ENCODE measurements around the gene HTR2A. TPM values are rescaled to one million over a fixed set of nuclear protein-coding genes. Genes with fewer than 3 reads are reported as not detected.
"Not testable (repeated sequence)": the region's sequence is repeated elsewhere in the genome, so short reads cannot be mapped to it uniquely, and the experiment has no call there.

The HTR2A gene
- total RNA-seq, 2 experiments from 2014 or later = not detected

DNA sequence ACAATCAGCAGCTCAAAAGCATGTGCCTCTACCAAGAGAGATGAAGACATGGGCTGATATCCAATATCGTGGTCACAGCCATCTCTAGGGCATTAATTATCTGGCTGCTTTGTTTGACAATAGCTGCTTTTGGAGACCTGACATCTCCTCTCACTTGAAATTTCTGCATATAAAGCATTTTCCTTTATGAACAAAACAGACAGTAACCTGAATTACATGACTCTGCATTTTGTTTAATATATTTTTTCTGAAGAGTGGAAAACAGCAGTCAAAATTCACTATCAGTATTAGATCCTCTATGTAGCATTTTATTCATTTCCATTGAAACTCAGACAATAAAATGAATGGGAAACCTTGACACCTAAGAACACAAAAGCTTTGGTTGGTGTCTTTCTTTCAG, 57.5 kb downstream of the HTR2A start:
- Mint-ChIP-seq H3K27me3 (peaks cover 4% of the 10 kb centered on the region), H3K4me1 (no peaks in the 10 kb centered on the region)
- intact Hi-C loops (cut with DNase I, micrococcal nuclease) = loop anchor here in 1 of 2 experiments (5.0 kb wide), 1 partner anchor 678 kb away; no protein-coding TSS in a partner anchor

DNA sequence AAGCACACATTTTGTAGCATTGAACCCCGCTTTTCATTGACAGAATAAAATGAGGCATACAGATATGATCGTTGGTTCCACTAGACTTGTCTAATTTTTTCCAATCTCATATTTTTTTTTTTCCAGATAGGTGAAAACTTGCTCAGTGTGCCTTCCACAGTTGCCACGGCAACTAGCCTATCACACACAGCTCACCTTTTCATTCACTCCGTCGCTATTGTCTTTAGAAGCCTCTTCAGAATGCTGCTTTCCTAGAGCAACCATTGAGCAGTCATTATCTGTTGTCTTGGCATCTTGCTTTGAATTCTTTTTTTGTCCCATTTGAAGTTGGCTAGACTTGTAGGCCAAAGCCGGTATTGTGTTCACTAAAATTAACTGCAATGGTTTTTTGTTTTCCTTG, 62.2 kb downstream of the HTR2A start:
- no peak overlapping the region for H3K4me3 Mint-ChIP-seq
- H3K27ac Mint-ChIP-seq = no peak overlapping the region
- H3K27me3 Mint-ChIP-seq = peaks cover 2% of the 10 kb centered on the region
- H3K36me3 Mint-ChIP-seq (ENCODE audit: low read depth) = no peaks in the 10 kb centered on the region
- H3K4me1 Mint-ChIP-seq = no peaks in the 10 kb centered on the region
- CTCF ChIA-PET = interaction anchor here (0.6 to 1.4 kb wide), 3 partner anchors 13 to 401 kb away, joined by 3 to 4 read pairs (median 3); no protein-coding TSS in a partner anchor
- intact Hi-C loops (cut with DNase I, micrococcal nuclease) = loop anchor here (5.0 kb wide), 2 partner anchors 683 to 938 kb away; no protein-coding TSS in a partner anchor
- POLR2A ChIA-PET = no interaction called here
- H3K9me3 Mint-ChIP-seq (ENCODE audit: low read depth) = no peaks in the 10 kb centered on the region
- ATAC-seq (no peak), DNase-seq (no peak)

More for the DNA sequence above, 57.5 kb downstream of the HTR2A start:
- ChIA-PET POLR2A (no interaction called here), CTCF (interaction anchor here (1.7 kb wide), 1 partner anchor 8 kb away, joined by 6 read pairs; no protein-coding TSS in a partner anchor)
- DNase-seq (no peak), ATAC-seq (no peak)
- H3K27ac Mint-ChIP-seq = no peak overlapping the region
- no peaks in the 10 kb centered on the region for H3K36me3 Mint-ChIP-seq (ENCODE audit: low read depth)
- no peaks in the 10 kb centered on the region for H3K9me3 Mint-ChIP-seq (ENCODE audit: low read depth)
- H3K4me3 Mint-ChIP-seq = no peak overlapping the region

DNA sequence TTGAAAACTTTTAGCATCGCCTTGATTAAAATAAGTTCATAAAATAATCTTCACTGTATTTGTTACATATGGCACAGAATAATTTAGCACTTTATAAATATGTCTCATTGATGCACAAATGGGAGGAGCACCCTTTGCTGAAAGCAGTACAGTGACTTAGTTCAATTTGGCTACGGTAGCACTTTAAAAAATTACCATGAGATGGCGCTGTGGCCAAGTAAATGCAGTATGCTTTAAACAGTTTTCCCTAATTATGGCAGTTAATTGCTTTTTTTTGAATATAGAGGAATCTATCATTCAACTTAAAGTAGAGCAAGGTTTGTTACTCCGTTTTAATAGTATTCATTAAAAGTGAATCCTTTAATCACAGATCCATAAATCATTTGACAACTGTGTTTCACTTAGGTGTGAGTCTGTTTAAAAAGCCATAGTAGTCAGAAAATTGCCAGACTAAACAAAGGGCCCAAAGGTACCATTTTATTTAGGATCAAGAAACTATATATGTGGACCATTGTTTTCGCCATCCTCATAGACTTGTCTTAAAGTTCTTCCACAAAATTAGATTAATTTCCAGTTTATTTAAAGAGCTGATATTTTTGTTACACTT, 65.2 kb downstream of the HTR2A start:
- ATAC-seq (peak; percentile 51), DNase-seq (peak; percentile 53)
- CTCF ChIA-PET = interaction anchor here (0.7 to 2.1 kb wide), 10 partner anchors 8 to 63 kb away, joined by 3 to 10 read pairs (median 4); no protein-coding TSS in a partner anchor
- H3K9me3 Mint-ChIP-seq (ENCODE audit: low read depth) = no peaks in the 10 kb centered on the region
- no peaks in the 10 kb centered on the region for H3K4me1 Mint-ChIP-seq
- no peak overlapping the region for H3K4me3 Mint-ChIP-seq
- H3K27ac Mint-ChIP-seq = no peak overlapping the region
- peaks cover 2% of the 10 kb centered on the region for H3K27me3 Mint-ChIP-seq
- intact Hi-C loops (cut with DNase I, micrococcal nuclease) = loop anchor here (1.0 to 5.0 kb wide), 3 partner anchors 767 to 943 kb away; no protein-coding TSS in a partner anchor
- H3K36me3 Mint-ChIP-seq (ENCODE audit: low read depth) = no peaks in the 10 kb centered on the region
- POLR2A ChIA-PET = no interaction called here

DNA sequence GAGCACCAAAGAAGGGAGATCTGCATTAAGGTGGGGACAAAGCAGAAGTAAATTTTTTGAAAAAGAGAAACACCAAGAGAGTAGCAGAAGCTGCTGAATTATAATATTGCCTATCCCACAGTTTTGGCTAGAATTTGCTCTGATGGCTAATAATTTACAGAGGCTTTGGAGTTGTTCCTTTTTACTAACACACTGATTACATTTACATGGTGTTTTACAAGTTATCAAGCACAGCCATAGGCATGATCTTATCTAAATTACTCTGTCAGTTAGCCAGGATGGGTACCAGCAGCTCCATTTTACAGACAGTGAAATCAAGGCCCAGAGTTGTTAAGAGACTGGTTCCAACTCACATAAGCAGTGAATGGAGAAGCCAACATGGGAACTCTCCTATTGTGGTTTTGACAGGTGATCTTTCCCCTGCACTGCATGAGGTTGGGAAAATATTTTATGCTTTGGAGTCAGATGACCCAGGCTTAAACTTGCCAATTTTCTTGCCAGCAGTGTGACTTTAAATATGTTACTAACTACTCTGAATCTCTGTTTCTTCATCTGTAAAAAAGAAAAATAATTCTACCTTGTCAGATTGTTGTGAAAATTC, 66.3 kb downstream of the HTR2A start:
- intact Hi-C loops (cut with DNase I, micrococcal nuclease) = loop anchor here (1.0 to 5.0 kb wide), 3 partner anchors 768 to 944 kb away; no protein-coding TSS in a partner anchor
- POLR2A ChIA-PET = no interaction called here

DNA sequence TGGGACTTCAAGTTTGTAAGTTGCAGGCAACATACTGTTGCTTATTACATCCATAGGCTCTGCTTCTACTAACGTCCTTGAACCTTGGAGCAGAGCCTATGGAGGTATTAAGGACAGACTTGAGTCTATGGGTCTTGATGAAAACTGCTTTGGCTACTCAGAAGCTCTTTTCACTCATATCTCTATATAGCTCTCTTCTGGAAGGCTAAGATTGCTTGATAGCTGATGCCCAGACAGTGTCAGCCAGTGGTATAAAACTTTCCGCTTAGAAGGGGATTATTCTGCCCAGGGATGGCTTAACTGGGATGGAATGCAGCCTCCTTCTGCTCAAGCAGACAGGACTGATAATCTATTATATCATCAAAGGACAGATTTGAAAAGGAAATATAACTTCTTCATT, 74.3 kb downstream of the HTR2A start:
- CTCF ChIA-PET = interaction anchor here (1.0 kb wide), 2 partner anchors 9 to 10 kb away, joined by 3 read pairs; no protein-coding TSS in a partner anchor
- H3K36me3 Mint-ChIP-seq (ENCODE audit: low read depth) = no peaks in the 10 kb centered on the region
- no peak overlapping the region for H3K27ac Mint-ChIP-seq
- DNase-seq (no peak), ATAC-seq (no peak)
- H3K9me3 Mint-ChIP-seq (ENCODE audit: low read depth) = no peaks in the 10 kb centered on the region
- no peaks in the 10 kb centered on the region for H3K4me1 Mint-ChIP-seq
- peaks cover 3% of the 10 kb centered on the region for H3K27me3 Mint-ChIP-seq
- H3K4me3 Mint-ChIP-seq = no peak overlapping the region
- intact Hi-C loops (cut with DNase I, micrococcal nuclease) = no loop called here
- POLR2A ChIA-PET = no interaction called here

More for the DNA sequence above, 66.3 kb downstream of the HTR2A start:
- Mint-ChIP-seq H3K4me1 (no peaks in the 10 kb centered on the region), H3K36me3 (ENCODE audit: low read depth) (no peaks in the 10 kb centered on the region), H3K27me3 (peaks cover 1% of the 10 kb centered on the region), H3K27ac (no peak overlapping the region), H3K4me3 (no peak overlapping the region), H3K9me3 (ENCODE audit: low read depth) (no peaks in the 10 kb centered on the region)
- CTCF ChIA-PET = interaction anchor here (0.7 to 2.1 kb wide), 7 partner anchors 8 to 64 kb away, joined by 3 to 10 read pairs (median 4); no protein-coding TSS in a partner anchor
- DNase-seq = no peak
- ATAC-seq = no peak

DNA sequence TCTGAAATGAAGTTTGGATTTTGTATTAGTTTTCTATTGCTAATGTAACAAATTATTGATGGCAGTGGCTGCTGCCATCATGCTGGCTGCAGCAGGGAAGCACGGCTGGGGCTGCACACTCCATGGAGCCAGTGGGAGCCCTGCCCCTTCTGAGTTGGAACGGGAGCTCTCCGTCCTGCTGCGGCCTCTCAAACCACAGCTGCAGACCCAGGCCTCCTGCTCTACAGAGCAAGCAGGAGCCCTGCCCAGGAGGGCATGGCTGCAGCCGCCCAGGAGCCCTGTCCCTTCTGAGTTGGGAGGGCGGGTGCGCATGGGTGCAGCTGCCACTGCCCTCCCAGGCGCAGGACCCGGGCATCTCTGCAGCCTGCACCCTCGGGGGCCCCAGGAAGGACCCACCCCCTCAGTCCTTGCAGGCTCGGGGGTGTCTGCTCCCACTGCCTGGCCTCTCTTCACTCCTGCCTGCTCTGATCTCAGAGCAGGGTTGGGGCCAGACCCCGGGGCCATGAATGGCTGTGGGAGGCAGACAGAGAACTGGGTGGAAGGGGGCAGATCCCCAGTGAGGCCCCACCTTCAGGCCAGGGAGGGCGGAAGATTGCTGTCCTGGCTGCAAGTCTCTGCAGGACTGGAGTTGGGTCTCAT, 78.9 kb downstream of the HTR2A start:
- no peak overlapping the region for H3K4me3 Mint-ChIP-seq
- DNase-seq (no peak), ATAC-seq (no peak)
- POLR2A ChIA-PET = no interaction called here
- peaks cover 3% of the 10 kb centered on the region for H3K27me3 Mint-ChIP-seq
- peaks cover 4% of the 10 kb centered on the region for H3K9me3 Mint-ChIP-seq (ENCODE audit: low read depth)
- CTCF ChIA-PET = interaction anchor here (0.6 kb wide), 1 partner anchor 8 kb away, joined by 3 read pairs; no protein-coding TSS in a partner anchor
- intact Hi-C loops (cut with DNase I, micrococcal nuclease) = no loop called here
- no peak overlapping the region for H3K27ac Mint-ChIP-seq
- no peaks in the 10 kb centered on the region for H3K4me1 Mint-ChIP-seq
- peaks cover 2% of the 10 kb centered on the region for H3K36me3 Mint-ChIP-seq (ENCODE audit: low read depth)

DNA sequence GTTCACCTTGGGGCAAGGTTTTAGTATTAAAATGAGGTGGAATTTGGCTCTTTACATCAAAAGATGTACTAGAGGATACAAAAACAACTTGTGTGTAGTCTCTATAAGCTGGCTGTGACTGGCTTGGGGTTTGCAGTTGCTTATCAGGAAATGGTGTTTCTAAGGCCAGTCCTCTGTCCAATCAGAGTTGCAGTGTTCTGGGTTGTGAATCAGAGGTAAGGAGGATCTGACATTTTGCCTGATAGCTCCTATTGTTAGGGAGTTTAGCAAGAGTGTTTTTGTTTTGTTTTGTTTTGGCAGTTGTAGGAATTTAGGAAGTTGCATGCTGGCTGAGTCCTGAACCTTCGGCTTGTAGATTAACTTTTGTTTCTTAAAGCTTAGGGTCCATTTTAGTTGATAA, 79.8 kb downstream of the HTR2A start:
- DNase-seq (no peak), ATAC-seq (no peak)
- intact Hi-C loops (cut with DNase I, micrococcal nuclease) = no loop called here
- H3K9me3 Mint-ChIP-seq (ENCODE audit: low read depth) = peaks cover 12% of the 10 kb centered on the region
- CTCF ChIA-PET = interaction anchor here (0.6 kb wide), 1 partner anchor 9 kb away, joined by 3 read pairs; no protein-coding TSS in a partner anchor
- no peak overlapping the region for H3K27ac Mint-ChIP-seq
- peaks cover 9% of the 10 kb centered on the region for H3K36me3 Mint-ChIP-seq (ENCODE audit: low read depth)
- no peak overlapping the region for H3K4me3 Mint-ChIP-seq
- POLR2A ChIA-PET = no interaction called here
- H3K27me3 Mint-ChIP-seq = peaks cover 7% of the 10 kb centered on the region
- peaks cover 4% of the 10 kb centered on the region for H3K4me1 Mint-ChIP-seq

DNA sequence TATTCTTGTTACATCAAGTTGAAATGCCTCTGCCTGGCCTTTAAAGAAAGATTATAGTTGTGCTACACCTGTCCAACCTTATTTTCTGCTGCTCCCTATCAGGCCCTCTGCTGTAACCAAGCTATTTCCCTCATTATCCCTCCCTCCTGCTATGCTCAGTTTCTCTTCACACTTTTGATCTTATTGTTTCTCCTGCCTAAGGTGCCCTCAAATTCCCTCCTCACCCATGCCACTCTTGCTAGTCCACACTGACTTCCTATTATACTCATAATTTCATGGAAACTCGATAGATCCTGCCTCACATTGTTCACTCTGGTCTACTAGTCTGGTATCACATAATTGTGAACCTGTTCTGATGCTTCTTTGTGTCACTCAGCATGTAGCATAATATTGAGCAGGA, 80.5 kb downstream of the HTR2A start:
- H3K9me3 Mint-ChIP-seq (ENCODE audit: low read depth) = peaks cover 14% of the 10 kb centered on the region
- ATAC-seq = no peak
- H3K27me3 Mint-ChIP-seq = peaks cover 9% of the 10 kb centered on the region

DNA sequence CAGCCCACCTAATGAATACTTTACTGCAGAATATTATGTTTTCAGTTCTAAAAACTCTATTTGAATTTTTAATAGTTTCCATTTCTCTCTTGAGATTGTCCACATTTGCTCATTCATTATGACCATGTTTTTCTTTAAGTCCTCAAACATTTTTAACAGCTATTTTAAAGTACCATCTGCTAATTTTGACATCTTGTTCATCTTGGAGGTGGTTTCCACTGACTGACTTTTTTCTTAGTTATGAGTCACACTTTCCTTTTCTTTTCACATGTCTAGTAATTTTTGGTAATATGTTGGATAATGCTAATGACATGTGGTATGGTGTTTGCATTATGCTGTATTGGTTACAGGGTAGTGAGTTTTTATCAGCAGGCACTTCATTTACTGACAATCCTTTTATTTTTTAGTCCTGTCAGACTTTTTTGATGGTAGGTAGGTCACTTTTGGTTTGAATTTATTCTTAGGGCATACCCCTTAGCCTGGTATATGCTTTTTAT, 84.5 kb downstream of the HTR2A start:
- peaks cover 14% of the 10 kb centered on the region for H3K9me3 Mint-ChIP-seq (ENCODE audit: low read depth)
- ChIA-PET CTCF (interaction anchor here (1.3 kb wide), 1 partner anchor 11 kb away, joined by 6 read pairs; no protein-coding TSS in a partner anchor), POLR2A (no interaction called here)
- no peak overlapping the region for H3K4me3 Mint-ChIP-seq
- no peak for ATAC-seq
- peaks cover 15% of the 10 kb centered on the region for H3K27me3 Mint-ChIP-seq
- no peak overlapping the region for H3K27ac Mint-ChIP-seq
- H3K36me3 Mint-ChIP-seq (ENCODE audit: low read depth) = peaks cover 10% of the 10 kb centered on the region
- intact Hi-C loops (cut with DNase I, micrococcal nuclease) = no loop called here
- H3K4me1 Mint-ChIP-seq = peaks cover 5% of the 10 kb centered on the region
- no peak for DNase-seq

More for the DNA sequence above, 80.5 kb downstream of the HTR2A start:
- no peak overlapping the region for H3K4me3 Mint-ChIP-seq
- H3K27ac Mint-ChIP-seq = no peak overlapping the region
- H3K36me3 Mint-ChIP-seq (ENCODE audit: low read depth) = peaks cover 10% of the 10 kb centered on the region
- H3K4me1 Mint-ChIP-seq = peaks cover 5% of the 10 kb centered on the region
- DNase-seq = no peak
- ChIA-PET CTCF (interaction anchor here (1.0 kb wide), 1 partner anchor 12 kb away, joined by 3 read pairs; no protein-coding TSS in a partner anchor), POLR2A (no interaction called here)
- intact Hi-C loops (cut with DNase I, micrococcal nuclease) = no loop called here

DNA sequence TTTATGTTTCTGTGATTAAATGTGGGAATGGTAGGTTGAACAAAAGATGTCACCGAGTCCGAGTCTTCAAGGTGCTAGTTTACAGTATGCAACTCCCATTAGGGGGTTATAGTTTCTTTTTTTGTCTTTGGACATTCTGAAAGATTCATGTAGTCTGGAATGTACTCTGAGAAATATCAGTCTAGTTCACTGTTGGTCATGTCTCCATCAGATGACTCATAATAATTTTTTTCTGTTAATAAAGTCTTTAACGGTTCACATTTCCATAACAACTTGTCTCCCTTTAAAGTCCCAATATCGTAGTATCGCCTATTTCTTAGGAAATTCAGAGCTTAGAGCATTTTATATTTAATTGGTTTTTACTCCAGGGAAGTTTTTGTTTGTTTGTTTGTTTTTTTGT, 86.4 kb downstream of the HTR2A start:
- Mint-ChIP-seq H3K4me3 (no peak overlapping the region), H3K36me3 (ENCODE audit: low read depth) (peaks cover 10% of the 10 kb centered on the region), H3K4me1 (peaks cover 5% of the 10 kb centered on the region), H3K9me3 (ENCODE audit: low read depth) (peaks cover 14% of the 10 kb centered on the region), H3K27me3 (peaks cover 15% of the 10 kb centered on the region), H3K27ac (no peak overlapping the region)
- CTCF ChIA-PET = interaction anchor here (1.0 kb wide), 1 partner anchor 152 kb away, joined by 4 read pairs; no protein-coding TSS in a partner anchor
- POLR2A ChIA-PET = no interaction called here
- intact Hi-C loops (cut with DNase I, micrococcal nuclease) = no loop called here
- ATAC-seq (no peak), DNase-seq (no peak)

DNA sequence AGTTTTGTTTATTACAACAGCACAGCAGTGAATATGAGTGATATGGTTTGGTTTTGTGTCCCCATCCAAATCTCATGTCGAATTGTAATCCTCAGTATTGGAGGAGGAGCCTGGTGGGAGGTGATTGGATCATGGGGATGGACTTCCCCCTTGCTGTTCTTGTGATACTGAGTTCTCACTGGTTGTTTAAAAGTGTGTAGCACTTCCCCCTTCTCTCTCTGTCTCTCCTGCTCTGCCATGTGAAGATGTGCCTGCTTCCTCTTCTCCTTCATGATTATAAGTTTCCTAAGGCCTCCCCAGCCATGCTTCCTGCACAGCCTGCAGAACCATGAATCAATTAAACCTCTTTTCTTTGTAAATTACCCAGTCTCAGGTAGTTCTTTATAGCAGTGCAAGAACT, 91.9 kb downstream of the HTR2A start:
- H3K4me3 Mint-ChIP-seq; POLR2A ChIA-PET; H3K9me3 Mint-ChIP-seq (ENCODE audit: low read depth); DNase-seq; H3K4me1 Mint-ChIP-seq; H3K36me3 Mint-ChIP-seq (ENCODE audit: low read depth); intact Hi-C loops (cut with DNase I, micrococcal nuclease); CTCF ChIA-PET; H3K27me3 Mint-ChIP-seq; ATAC-seq; H3K27ac Mint-ChIP-seq: not testable (repeated sequence)

All from activated CD4-positive, alpha-beta T cell treated with anti-CD3 and anti-CD28 coated beads for 36 hours (primary cell).